ENCODE results near the gene HRAS. TPM values are rescaled to one million over a fixed set of nuclear protein-coding genes. Genes with fewer than 3 reads are reported as not detected.

The HRAS gene
- total RNA-seq, 1 donor from 2014 or later = 43.9 TPM

- intact Hi-C loops (cut with micrococcal nuclease) = no loop called here
- H3K27ac Mint-ChIP-seq = no peak overlapping the region
- H3K9me3 Mint-ChIP-seq = no peaks in the 10 kb centered on the region
- no peak for DNase-seq
- ChIA-PET CTCF (no interaction called here), POLR2A (no interaction called here)
- no peak overlapping the region for H3K4me3 Mint-ChIP-seq
- no peak for ATAC-seq (ENCODE audit: low read depth)
- H3K4me1 Mint-ChIP-seq = peaks cover 4% of the 10 kb centered on the region
- TF ChIP-seq CTCF (IDR thresholded peaks at IDR 0.05) = no peak
- H3K27me3 Mint-ChIP-seq = no peaks in the 10 kb centered on the region
- peaks cover 34% of the 10 kb centered on the region for H3K36me3 Mint-ChIP-seq (ENCODE audit: low read depth)
These were observed 45.0 kb downstream of the HRAS start for GRCh38 chr11:490186-490929.

- intact Hi-C loops (cut with micrococcal nuclease) = no loop called here
- Mint-ChIP-seq H3K9me3 (no peaks in the 10 kb centered on the region), H3K4me3 (no peak overlapping the region), H3K36me3 (ENCODE audit: low read depth) (peaks cover 30% of the 10 kb centered on the region), H3K27ac (no peak overlapping the region), H3K4me1 (peaks cover 4% of the 10 kb centered on the region), H3K27me3 (no peaks in the 10 kb centered on the region)
- CTCF ChIA-PET = no interaction called here
- POLR2A ChIA-PET = no interaction called here
- ATAC-seq (ENCODE audit: low read depth) = no peak
- no peak for TF ChIP-seq CTCF (IDR thresholded peaks at IDR 0.05)
- DNase-seq = no peak
These were observed 45.7 kb downstream of the HRAS start for GRCh38 chr11:489610-490185.

- no peaks in the 10 kb centered on the region for H3K27me3 Mint-ChIP-seq
- H3K4me1 Mint-ChIP-seq = peaks cover 4% of the 10 kb centered on the region
- DNase-seq (no peak), ATAC-seq (ENCODE audit: low read depth) (no peak)
- no peak for TF ChIP-seq CTCF (IDR thresholded peaks at IDR 0.05)
- POLR2A ChIA-PET = no interaction called here
- peaks cover 27% of the 10 kb centered on the region for H3K36me3 Mint-ChIP-seq (ENCODE audit: low read depth)
- CTCF ChIA-PET = no interaction called here
- H3K9me3 Mint-ChIP-seq = no peaks in the 10 kb centered on the region
- no peak overlapping the region for H3K27ac Mint-ChIP-seq
- intact Hi-C loops (cut with micrococcal nuclease) = no loop called here
- no peak overlapping the region for H3K4me3 Mint-ChIP-seq
These were observed 46.4 kb downstream of the HRAS start for GRCh38 chr11:488992-489391.

- Mint-ChIP-seq H3K27me3 (no peaks in the 10 kb centered on the region), H3K27ac (no peak overlapping the region), H3K36me3 (ENCODE audit: low read depth) (peaks cover 25% of the 10 kb centered on the region), H3K4me1 (peaks cover 4% of the 10 kb centered on the region), H3K9me3 (no peaks in the 10 kb centered on the region), H3K4me3 (no peak overlapping the region)
- TF ChIP-seq CTCF (IDR thresholded peaks at IDR 0.05) = no peak
- no peak for DNase-seq
- no peak for ATAC-seq (ENCODE audit: low read depth)
- CTCF ChIA-PET = no interaction called here
- intact Hi-C loops (cut with micrococcal nuclease) = no loop called here
- POLR2A ChIA-PET = no interaction called here
These were observed 46.8 kb downstream of the HRAS start for GRCh38 chr11:488579-488978.

GRCh38 chr11:488062-488461 is 47.3 kb downstream of the HRAS start:
- TF ChIP-seq CTCF (IDR thresholded peaks at IDR 0.05) = no peak
- ChIA-PET CTCF (no interaction called here), POLR2A (no interaction called here)
- H3K4me1 Mint-ChIP-seq = peaks cover 4% of the 10 kb centered on the region
- peaks cover 22% of the 10 kb centered on the region for H3K36me3 Mint-ChIP-seq (ENCODE audit: low read depth)
- no peak overlapping the region for H3K27ac Mint-ChIP-seq
- no peaks in the 10 kb centered on the region for H3K27me3 Mint-ChIP-seq
- DNase-seq (no peak), ATAC-seq (ENCODE audit: low read depth) (no peak)
- no peak overlapping the region for H3K4me3 Mint-ChIP-seq
- intact Hi-C loops (cut with micrococcal nuclease) = no loop called here
- no peaks in the 10 kb centered on the region for H3K9me3 Mint-ChIP-seq
